NT2/D1 (cell line): ENCODE data around the gene IFIT1.
"Not testable (repeated sequence)": the region's sequence is repeated elsewhere in the genome, so short reads cannot be mapped to it uniquely, and the experiment has no call there.

Experiments used
- DNase-seq: peaks from one replicate; pipeline ENCODE4 v3.0.0-alpha.2; 2011; ENCODE audit warnings: low read depth, low spot score
- H3K27me3 ChIP-seq: 2 replicates; pipeline ENCODE4 v1.6.0; 2011; ENCODE audit warnings: mild to moderate bottlenecking; ENCODE audit not compliant: insufficient read length, insufficient read depth
- H3K36me3 ChIP-seq: 2 replicates; pipeline ENCODE4 v1.6.1; 2011; ENCODE audit warnings: mild to moderate bottlenecking, low read length, mixed read lengths; ENCODE audit not compliant: insufficient read depth, insufficient read length
- H3K4me1 ChIP-seq: 2 replicates; pipeline ENCODE4 v1.5.1; 2011; ENCODE audit not compliant: insufficient read depth, insufficient read length
- H3K4me3 ChIP-seq: 2 replicates; pipeline ENCODE4 v1.5.1; 2011; ENCODE audit warnings: low read depth; ENCODE audit not compliant: insufficient read length
- H3K9ac ChIP-seq: 2 replicates; pipeline ENCODE4 v1.6.0; 2011; ENCODE audit warnings: low read depth; ENCODE audit not compliant: insufficient read length
- H3K9me3 ChIP-seq: 2 replicates; pipeline ENCODE4 v1.5.1; 2011; ENCODE audit warnings: mild to moderate bottlenecking, low read length; ENCODE audit not compliant: insufficient read depth
- SUZ12 ChIP-seq: IDR thresholded peaks from 2 replicates; pipeline ENCODE4 v1.6.1; 2011; ENCODE audit not compliant: insufficient read length, insufficient read depth; ENCODE audit errors: extremely low read depth
- YY1 ChIP-seq: IDR thresholded peaks from 2 replicates; pipeline ENCODE4 v1.6.1; 2011; ENCODE audit not compliant: insufficient read length, insufficient read depth
- ZNF274 ChIP-seq: IDR thresholded peaks from 2 replicates; pipeline ENCODE4 v1.6.1; 2011; ENCODE audit warnings: mild to moderate bottlenecking, low read depth, low read length

Gene IFIT1

GRCh38 chr10:89348481-89348880, 43.9 kb upstream of the IFIT1 start:
- Histone ChIP-seq H3K27me3 (no peaks in the 10 kb centered on the region), H3K36me3 (no peaks in the 10 kb centered on the region)
- TF ChIP-seq ZNF274, result no peak
- no peak for TF ChIP-seq SUZ12
- TF ChIP-seq YY1, result no peak

GRCh38 chr10:89348975-89349374, 43.4 kb upstream of the IFIT1 start:
- Histone ChIP-seq H3K9me3 (no peaks in the 10 kb centered on the region), H3K4me3 (no peak overlapping the region), H3K36me3 (no peaks in the 10 kb centered on the region), H3K4me1 (no peaks in the 10 kb centered on the region), H3K9ac (no peak overlapping the region), H3K27me3 (no peaks in the 10 kb centered on the region)
- no peak for DNase-seq
- TF ChIP-seq SUZ12, result no peak
- TF ChIP-seq YY1, result no peak
- TF ChIP-seq ZNF274, result no peak

More at GRCh38 chr10:89348481-89348880, 43.9 kb upstream of the IFIT1 start:
- DNase-seq, result no peak
- Histone ChIP-seq H3K4me1 (no peaks in the 10 kb centered on the region), H3K9ac (no peak overlapping the region), H3K9me3 (no peaks in the 10 kb centered on the region), H3K4me3 (no peak overlapping the region)

GRCh38 chr10:89350631-89351315, 41.6 kb upstream of the IFIT1 start:
- H3K4me1 ChIP-seq, DNase-seq, H3K27me3 ChIP-seq, H3K9ac ChIP-seq, H3K36me3 ChIP-seq, H3K4me3 ChIP-seq, H3K9me3 ChIP-seq: not testable (repeated sequence)

GRCh38 chr10:89351412-89351779, 41.0 kb upstream of the IFIT1 start:
- DNase-seq, result no peak
- Histone ChIP-seq H3K36me3 (no peaks in the 10 kb centered on the region), H3K27me3 (no peaks in the 10 kb centered on the region), H3K9me3 (no peaks in the 10 kb centered on the region), H3K9ac (no peak overlapping the region), H3K4me3 (no peak overlapping the region), H3K4me1 (no peaks in the 10 kb centered on the region)
- no peak for TF ChIP-seq SUZ12
- TF ChIP-seq YY1, result no peak
- no peak for TF ChIP-seq ZNF274

- Histone ChIP-seq H3K9me3 (no peaks in the 10 kb centered on the region), H3K36me3 (no peaks in the 10 kb centered on the region), H3K4me3 (no peak overlapping the region), H3K9ac (no peak overlapping the region), H3K4me1 (no peaks in the 10 kb centered on the region), H3K27me3 (no peaks in the 10 kb centered on the region)
- DNase-seq, result no peak
- TF ChIP-seq SUZ12 (no peak), YY1 (no peak), ZNF274 (no peak)
Observed at GRCh38 chr10:89351780-89352597, 40.4 kb upstream of the IFIT1 start.

GRCh38 chr10:89352802-89353201, 39.6 kb upstream of the IFIT1 start:
- no peak overlapping the region for H3K4me3 ChIP-seq
- H3K36me3 ChIP-seq, result no peaks in the 10 kb centered on the region
- H3K9me3 ChIP-seq, result no peaks in the 10 kb centered on the region
- no peak overlapping the region for H3K9ac ChIP-seq
- no peaks in the 10 kb centered on the region for H3K4me1 ChIP-seq
- TF ChIP-seq SUZ12 (no peak), ZNF274 (no peak), YY1 (no peak)
- no peaks in the 10 kb centered on the region for H3K27me3 ChIP-seq
- no peak for DNase-seq

GRCh38 chr10:89355394-89355931, 37.0 kb upstream of the IFIT1 start:
- Histone ChIP-seq H3K9ac (no peak overlapping the region), H3K27me3 (no peaks in the 10 kb centered on the region), H3K36me3 (no peaks in the 10 kb centered on the region), H3K4me1 (no peaks in the 10 kb centered on the region), H3K4me3 (no peak overlapping the region), H3K9me3 (no peaks in the 10 kb centered on the region)
- no peak for DNase-seq
- TF ChIP-seq SUZ12, result no peak
- TF ChIP-seq YY1, result no peak
- no peak for TF ChIP-seq ZNF274
